ENCODE data around the gene CMSS1.

CMSS1 gene

GRCh38 chr3:100069472-100069871 is 251.8 kb downstream of the CMSS1 start (continued):
- TF ChIP-seq, protein P1, sequence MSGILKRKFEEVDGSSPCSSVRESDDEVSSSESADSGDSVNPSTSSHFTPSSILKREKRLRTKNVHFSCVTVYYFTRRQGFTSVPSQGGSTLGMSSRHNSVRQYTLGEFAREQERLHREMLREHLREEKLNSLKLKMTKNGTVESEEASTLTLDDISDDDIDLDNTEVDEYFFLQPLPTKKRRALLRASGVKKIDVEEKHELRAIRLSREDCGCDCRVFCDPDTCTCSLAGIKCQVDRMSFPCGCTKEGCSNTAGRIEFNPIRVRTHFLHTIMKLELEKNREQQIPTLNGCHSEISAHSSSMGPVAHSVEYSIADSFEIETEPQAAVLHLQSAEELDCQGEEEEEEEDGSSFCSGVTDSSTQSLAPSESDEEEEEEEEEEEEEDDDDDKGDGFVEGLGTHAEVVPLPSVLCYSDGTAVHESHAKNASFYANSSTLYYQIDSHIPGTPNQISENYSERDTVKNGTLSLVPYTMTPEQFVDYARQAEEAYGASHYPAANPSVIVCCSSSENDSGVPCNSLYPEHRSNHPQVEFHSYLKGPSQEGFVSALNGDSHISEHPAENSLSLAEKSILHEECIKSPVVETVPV (CRISPR knock-in tag; IDR thresholded peaks at IDR 0.05), result no peak
- TF ChIP-seq ESRRG (CRISPR knock-in tag; IDR thresholded peaks at IDR 0.05), result no peak
- TF ChIP-seq ZFP3 (CRISPR knock-in tag; IDR thresholded peaks at IDR 0.05), result no peak
- no peak for TF ChIP-seq RARB (CRISPR knock-in tag; IDR thresholded peaks at IDR 0.05)
- no peak for TF ChIP-seq TOX (CRISPR knock-in tag; IDR thresholded peaks at IDR 0.05; ENCODE audit: borderline replicate concordance)

GRCh38 chr3:100072326-100073048 is 254.8 kb downstream of the CMSS1 start:
- no peak for TF ChIP-seq PPARA (CRISPR knock-in tag; IDR thresholded peaks at IDR 0.05; ENCODE audit: borderline replicate concordance)
- TF ChIP-seq BACH2 (CRISPR knock-in tag; IDR thresholded peaks at IDR 0.05; ENCODE audit: borderline replicate concordance), result no peak
- no peak for TF ChIP-seq ESRRG (CRISPR knock-in tag; IDR thresholded peaks at IDR 0.05)
- TF ChIP-seq ARNTL (CRISPR knock-in tag; IDR thresholded peaks at IDR 0.05; ENCODE audit: borderline replicate concordance, low read depth), result no peak
- TF ChIP-seq ZNF8 (CRISPR knock-in tag; IDR thresholded peaks at IDR 0.05), result no peak
- no peak for ATAC-seq

DNA sequence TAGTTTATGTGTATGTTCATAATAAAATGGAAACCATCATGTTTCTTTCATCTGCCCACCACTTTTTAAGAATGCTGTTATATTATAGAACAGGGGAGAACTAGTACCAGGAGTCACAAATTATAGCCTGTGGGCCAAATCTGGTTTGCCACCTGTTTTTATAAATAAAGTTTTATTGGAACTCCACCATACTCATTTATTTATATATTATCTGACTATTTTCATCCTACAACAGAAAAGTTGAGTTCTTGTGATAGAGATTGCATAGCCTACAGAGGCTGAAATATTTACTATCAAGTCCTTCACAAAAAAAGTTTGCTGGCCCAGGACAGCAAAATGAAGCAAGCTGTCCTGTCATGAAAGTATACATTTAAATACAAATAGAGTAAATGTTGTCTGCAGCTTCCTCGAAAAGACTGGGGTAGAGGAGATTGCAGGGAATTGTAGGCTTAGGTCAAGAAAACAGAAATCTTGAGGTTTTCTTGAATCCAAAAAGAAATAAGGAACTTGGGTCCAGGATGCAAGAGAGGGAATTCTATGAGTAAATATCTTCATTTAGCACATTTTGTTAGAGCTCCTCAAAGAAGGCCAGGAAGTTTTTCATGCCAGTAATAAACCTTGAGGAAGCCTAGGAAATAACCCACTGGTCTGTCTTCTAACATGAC is 255.5 kb downstream of the CMSS1 start:
- no peak for ATAC-seq
- TF ChIP-seq ZFP3 (CRISPR knock-in tag; IDR thresholded peaks at IDR 0.05) (no peak), ISL1 (CRISPR knock-in tag; IDR thresholded peaks at IDR 0.05) (no peak), ZNF8 (CRISPR knock-in tag; IDR thresholded peaks at IDR 0.05) (no peak), TSHZ2 (CRISPR knock-in tag; IDR thresholded peaks at IDR 0.05) (no peak), ARNTL (CRISPR knock-in tag; IDR thresholded peaks at IDR 0.05; ENCODE audit: borderline replicate concordance, low read depth) (no peak), RARB (CRISPR knock-in tag; IDR thresholded peaks at IDR 0.05) (no peak), SNAI2 (CRISPR knock-in tag; IDR thresholded peaks at IDR 0.05) (no peak), ZNF565 (CRISPR knock-in tag; conservative IDR thresholded peaks at IDR 0.05; ENCODE audit: low read depth) (no peak), PPARA (CRISPR knock-in tag; IDR thresholded peaks at IDR 0.05; ENCODE audit: borderline replicate concordance) (no peak), ZC3H10 (CRISPR knock-in tag; IDR thresholded peaks at IDR 0.05) (no peak), BACH2 (CRISPR knock-in tag; IDR thresholded peaks at IDR 0.05; ENCODE audit: borderline replicate concordance) (no peak), CSDC2 (CRISPR knock-in tag; IDR thresholded peaks at IDR 0.05) (no peak), GLIS3 (CRISPR knock-in tag; IDR thresholded peaks at IDR 0.05) (no peak), ESRRG (CRISPR knock-in tag; IDR thresholded peaks at IDR 0.05) (no peak), ZNF70 (CRISPR knock-in tag; IDR thresholded peaks at IDR 0.05) (no peak), OSR1 (CRISPR knock-in tag; IDR thresholded peaks at IDR 0.05) (no peak)
- TF ChIP-seq, protein P2, sequence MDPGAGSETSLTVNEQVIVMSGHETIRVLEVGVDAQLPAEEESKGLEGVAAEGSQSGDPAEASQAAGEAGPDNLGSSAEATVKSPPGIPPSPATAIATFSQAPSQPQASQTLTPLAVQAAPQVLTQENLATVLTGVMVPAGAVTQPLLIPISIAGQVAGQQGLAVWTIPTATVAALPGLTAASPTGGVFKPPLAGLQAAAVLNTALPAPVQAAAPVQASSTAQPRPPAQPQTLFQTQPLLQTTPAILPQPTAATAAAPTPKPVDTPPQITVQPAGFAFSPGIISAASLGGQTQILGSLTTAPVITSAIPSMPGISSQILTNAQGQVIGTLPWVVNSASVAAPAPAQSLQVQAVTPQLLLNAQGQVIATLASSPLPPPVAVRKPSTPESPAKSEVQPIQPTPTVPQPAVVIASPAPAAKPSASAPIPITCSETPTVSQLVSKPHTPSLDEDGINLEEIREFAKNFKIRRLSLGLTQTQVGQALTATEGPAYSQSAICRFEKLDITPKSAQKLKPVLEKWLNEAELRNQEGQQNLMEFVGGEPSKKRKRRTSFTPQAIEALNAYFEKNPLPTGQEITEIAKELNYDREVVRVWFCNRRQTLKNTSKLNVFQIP (CRISPR knock-in tag; IDR thresholded peaks at IDR 0.05; ENCODE audit: borderline replicate concordance, low read depth), result no peak
- TF ChIP-seq, protein P1 (CRISPR knock-in tag; IDR thresholded peaks at IDR 0.05), result no peak
- TF ChIP-seq, protein P3, sequence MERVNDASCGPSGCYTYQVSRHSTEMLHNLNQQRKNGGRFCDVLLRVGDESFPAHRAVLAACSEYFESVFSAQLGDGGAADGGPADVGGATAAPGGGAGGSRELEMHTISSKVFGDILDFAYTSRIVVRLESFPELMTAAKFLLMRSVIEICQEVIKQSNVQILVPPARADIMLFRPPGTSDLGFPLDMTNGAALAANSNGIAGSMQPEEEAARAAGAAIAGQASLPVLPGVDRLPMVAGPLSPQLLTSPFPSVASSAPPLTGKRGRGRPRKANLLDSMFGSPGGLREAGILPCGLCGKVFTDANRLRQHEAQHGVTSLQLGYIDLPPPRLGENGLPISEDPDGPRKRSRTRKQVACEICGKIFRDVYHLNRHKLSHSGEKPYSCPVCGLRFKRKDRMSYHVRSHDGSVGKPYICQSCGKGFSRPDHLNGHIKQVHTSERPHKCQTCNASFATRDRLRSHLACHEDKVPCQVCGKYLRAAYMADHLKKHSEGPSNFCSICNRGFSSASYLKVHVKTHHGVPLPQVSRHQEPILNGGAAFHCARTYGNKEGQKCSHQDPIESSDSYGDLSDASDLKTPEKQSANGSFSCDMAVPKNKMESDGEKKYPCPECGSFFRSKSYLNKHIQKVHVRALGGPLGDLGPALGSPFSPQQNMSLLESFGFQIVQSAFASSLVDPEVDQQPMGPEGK (CRISPR knock-in tag; IDR thresholded peaks at IDR 0.05; ENCODE audit: borderline replicate concordance), result no peak
- TF ChIP-seq, protein P4, sequence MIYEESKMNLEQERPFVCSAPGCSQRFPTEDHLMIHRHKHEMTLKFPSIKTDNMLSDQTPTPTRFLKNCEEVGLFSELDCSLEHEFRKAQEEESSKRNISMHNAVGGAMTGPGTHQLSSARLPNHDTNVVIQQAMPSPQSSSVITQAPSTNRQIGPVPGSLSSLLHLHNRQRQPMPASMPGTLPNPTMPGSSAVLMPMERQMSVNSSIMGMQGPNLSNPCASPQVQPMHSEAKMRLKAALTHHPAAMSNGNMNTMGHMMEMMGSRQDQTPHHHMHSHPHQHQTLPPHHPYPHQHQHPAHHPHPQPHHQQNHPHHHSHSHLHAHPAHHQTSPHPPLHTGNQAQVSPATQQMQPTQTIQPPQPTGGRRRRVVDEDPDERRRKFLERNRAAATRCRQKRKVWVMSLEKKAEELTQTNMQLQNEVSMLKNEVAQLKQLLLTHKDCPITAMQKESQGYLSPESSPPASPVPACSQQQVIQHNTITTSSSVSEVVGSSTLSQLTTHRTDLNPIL (CRISPR knock-in tag; IDR thresholded peaks at IDR 0.05; ENCODE audit: low read depth), result no peak

All from SK-N-SH treated with all-trans-retinoic acid at 6 μM for 48 hours (cell line).